HepG2 (cell line): ENCODE results near the gene FRMD8. TPM values are rescaled to one million over a fixed set of nuclear protein-coding genes. Genes with fewer than 3 reads are reported as not detected.

Experiments
- ADNP ChIP-seq: sonication (generic); formaldehyde crosslinking; IDR thresholded peaks from 2 replicates; pipeline ENCODE4 v1.4.0; 2020; ENCODE audit warnings: missing genetic modification reagents
- AHR ChIP-seq: IDR thresholded peaks from 2 replicates; pipeline ENCODE4 v1.6.1; 2018; ENCODE audit warnings: missing genetic modification reagents, missing compliant biosample characterization
- ATM ChIP-seq: fragments of 450-650 bp; IDR thresholded peaks from 2 replicates; pipeline ENCODE4 v1.7.1; 2017; ENCODE audit warnings: mild to moderate bottlenecking, borderline replicate concordance
- BCLAF1 ChIP-seq: fragments of 450-650 bp; IDR thresholded peaks from 2 replicates; pipeline ENCODE4 v1.6.1; 2017; ENCODE audit warnings: mild to moderate bottlenecking
- EED ChIP-seq: sonication (generic); formaldehyde crosslinking; IDR thresholded peaks from 2 replicates; pipeline ENCODE4 v1.5.0; 2020; ENCODE audit warnings: mild to moderate bottlenecking, missing genetic modification reagents
- ESRRA ChIP-seq: sonication (generic); formaldehyde crosslinking; IDR thresholded peaks from 2 replicates; pipeline ENCODE4 v1.5.1; 2020; ENCODE audit warnings: mild to moderate bottlenecking, low read depth, missing genetic modification reagents
- FOXA1 ChIP-seq, 2 experiments: fragments of 450-650 bp in 1 of 2; sonication (generic) in 1 of 2; formaldehyde crosslinking in 1 of 2; IDR thresholded peaks; 2 replicates each; pipeline versions ENCODE4 v1.4.0 to v1.6.1; 2016 to 2020; ENCODE audit warnings: missing genetic modification reagents in 1 of 2
- FOXP1 ChIP-seq, 2 experiments: fragments of 450-650 bp in 1 of 2; IDR thresholded peaks; 2 replicates each; pipeline ENCODE4 v1.6.1; 2017 to 2018; ENCODE audit warnings: antibody characterized with exemption in 1 of 2
- HDAC2 ChIP-seq: sonication (generic); formaldehyde crosslinking; IDR thresholded peaks from 2 replicates; pipeline ENCODE4 v1.4.0; 2020; ENCODE audit warnings: missing genetic modification reagents
- MAF1 ChIP-seq: sonication (generic); formaldehyde crosslinking; IDR thresholded peaks from 2 replicates; pipeline ENCODE4 v1.5.0; 2020; ENCODE audit warnings: missing genetic modification reagents, borderline replicate concordance
- MYPOP ChIP-seq: sonication (generic); formaldehyde crosslinking; IDR thresholded peaks from 2 replicates; pipeline ENCODE4 v1.8.1; 2023; ENCODE audit warnings: mild to moderate bottlenecking, moderate library complexity, missing genetic modification reagents
- NFIC ChIP-seq: IDR thresholded peaks from 2 replicates; pipeline ENCODE4 v1.6.1; 2012; ENCODE audit warnings: mild to moderate bottlenecking, low read length, inconsistent platforms
- RARG ChIP-seq: sonication (generic); formaldehyde crosslinking; IDR thresholded peaks from 2 replicates; pipeline ENCODE4 v1.4.0; 2020; ENCODE audit warnings: low read depth, mild to moderate bottlenecking, missing genetic modification reagents
- TBP ChIP-seq: sonication (generic); formaldehyde crosslinking; IDR thresholded peaks from 2 replicates; pipeline ENCODE4 v1.5.0; 2020; ENCODE audit warnings: missing genetic modification reagents
- THRA ChIP-seq: sonication (generic); formaldehyde crosslinking; IDR thresholded peaks from 2 replicates; pipeline ENCODE4 v1.4.0; 2020; ENCODE audit warnings: missing genetic modification reagents, borderline replicate concordance
- ZBTB8A ChIP-seq: sonication (generic); formaldehyde crosslinking; IDR thresholded peaks from 2 replicates; pipeline ENCODE4 v1.4.0; 2020; ENCODE audit warnings: mild to moderate bottlenecking, low read depth, missing genetic modification reagents, borderline replicate concordance
- ZC3H13 ChIP-seq: sonication (generic); formaldehyde crosslinking; IDR thresholded peaks from 2 replicates; pipeline ENCODE4 v1.8.1; 2023; ENCODE audit warnings: mild to moderate bottlenecking, missing genetic modification reagents, moderate library complexity
- ZNF205 ChIP-seq: IDR thresholded peaks from 2 replicates; pipeline ENCODE4 v1.6.1; 2018; ENCODE audit warnings: missing biosample characterization, missing genetic modification reagents
- ZNF503 ChIP-seq: sonication (generic); formaldehyde crosslinking; IDR thresholded peaks from 2 replicates; pipeline ENCODE4 v1.4.0; 2020; ENCODE audit warnings: missing genetic modification reagents
- ZNF615 ChIP-seq: sonication (generic); formaldehyde crosslinking; IDR thresholded peaks from 2 replicates; pipeline ENCODE4 v1.5.0; 2020; ENCODE audit warnings: mild to moderate bottlenecking, missing genetic modification reagents, borderline replicate concordance
- ZNF850 ChIP-seq: sonication (generic); formaldehyde crosslinking; conservative IDR thresholded peaks from 2 replicates; pipeline ENCODE4 v1.9.0; 2021; ENCODE audit warnings: mild to moderate bottlenecking, missing genetic modification reagents
- ZSCAN9 ChIP-seq: IDR thresholded peaks from 2 replicates; pipeline ENCODE4 v1.6.1; 2016; ENCODE audit warnings: borderline replicate concordance
- polyA plus RNA-seq, 8 experiments: library from polyadenylated mRNA; depleted of rRNA in 3 of 8; stranded (reverse) in 7 of 8; unstranded in 1 of 8; fragments of >200 nt; fragmentation: Illumina TruSeq in 4 of 8; extraction: Trizol in 4 of 8; gene quantifications; 2 replicates each; pipeline versions ENCODE4 v1.2.1 to v1.2.3, GENCODE V29; 2011 to 2016; ENCODE audit warnings: low read depth in 4 of 8, missing spikeins in 1 of 8, mixed read lengths in 1 of 8; ENCODE audit not compliant: insufficient read depth in 1 of 8
- total RNA-seq, 5 experiments: library from RNA; depleted of rRNA; stranded (reverse); fragments of >200 nt; fragmentation: Illumina TruSeq; extraction: Trizol; gene quantifications; 2 replicates each; pipeline ENCODE4 v1.2.3, GENCODE V29; 2016; ENCODE audit warnings: low read depth in 1 of 5

The FRMD8 gene
- total and polyA plus RNA-seq, 2 of the 13 experiments (the other 11 are each of a cell fraction or from before 2014, with no cell fraction given): 5.8 to 20.6 TPM

GRCh38 chr11:65419772-65420481, 33.5 kb downstream of the FRMD8 start (continued):
- TF ChIP-seq ZSCAN9 (CRISPR knock-in tag) (no peak), RARG (CRISPR knock-in tag) (no peak; the same call in 1 of the 2 replicates), THRA (CRISPR knock-in tag) (peak; percentile 53; the same call in 1 of the 2 replicates), ESRRA (CRISPR knock-in tag) (no peak), ZNF850 (no peak), BCLAF1 (no peak), ZNF615 (CRISPR knock-in tag) (no peak), ATM (no peak), TBP (no peak), NFIC (no peak), MAF1 (no peak), FOXP1 (IDR thresholded peaks at IDR 0.05) (no peak), FOXP1 (CRISPR knock-in tag; IDR thresholded peaks at IDR 0.05) (peak; percentile 70), ZBTB8A (CRISPR knock-in tag) (no peak), ZNF503 (CRISPR knock-in tag) (no peak), ADNP (CRISPR knock-in tag) (no peak), MYPOP (0 out of 2 replicates have a peak, but pooled peaks have one; percentile 23), ZC3H13 (CRISPR knock-in tag) (no peak), HDAC2 (CRISPR knock-in tag) (peak; percentile 67), EED (CRISPR knock-in tag) (no peak), FOXA1 (IDR thresholded peaks at IDR 0.05) (no peak), FOXA1 (CRISPR knock-in tag; IDR thresholded peaks at IDR 0.05) (peak; percentile 12; the same call in 1 of the 2 replicates), AHR (no peak), ZNF205 (CRISPR knock-in tag) (no peak)
